Chondrocyte (in vitro differentiated cells): ENCODE measurements around the gene TEX264. TPM values are rescaled to one million over a fixed set of nuclear protein-coding genes. Genes with fewer than 3 reads are reported as not detected.

ENCODE experiments used
- DNase-seq: peaks from one replicate; pipeline ENCODE4 v3.0.0; 2021; ENCODE audit warnings: mixed read lengths, low spot score
- H3K27ac Mint-ChIP-seq: one replicate; pipeline ENCODE4 v1.8.0; 2021; ENCODE audit warnings: mild to moderate bottlenecking, moderate library complexity, mixed read lengths; ENCODE audit not compliant: unreplicated experiment
- H3K27me3 Mint-ChIP-seq: 2 replicates; pipeline ENCODE4 v1.8.0; 2021; ENCODE audit warnings: low read depth, mixed read lengths
- H3K36me3 Mint-ChIP-seq: 2 replicates; pipeline ENCODE4 v1.8.0; 2021; ENCODE audit warnings: low read depth, mixed read lengths
- H3K4me1 Mint-ChIP-seq: 2 replicates; pipeline ENCODE4 v1.8.0; 2021; ENCODE audit warnings: low read depth, mild to moderate bottlenecking, mixed read lengths
- H3K4me3 Mint-ChIP-seq: one replicate; pipeline ENCODE4 v1.8.0; 2021; ENCODE audit warnings: mild to moderate bottlenecking, moderate library complexity, mixed read lengths; ENCODE audit not compliant: unreplicated experiment
- H3K9me3 Mint-ChIP-seq: 2 replicates; pipeline ENCODE4 v1.8.0; 2021; ENCODE audit warnings: low read depth, mixed read lengths
- total RNA-seq: library from RNA; stranded (reverse); gene quantifications from 3 replicates; pipeline ENCODE4 v1.2.1, GENCODE V29; 2021
- TF ChIP-seq, protein P1 (sequence below): fragments of 200-600 bp; sonication (generic); IDR thresholded peaks from 2 replicates; pipeline ENCODE4 v1.5.0; 2021; ENCODE audit warnings: antibody characterized with exemption, mild to moderate bottlenecking, moderate library complexity

Gene TEX264
- total RNA-seq, 1 donor from 2014 or later = 45.0 TPM

DNA sequence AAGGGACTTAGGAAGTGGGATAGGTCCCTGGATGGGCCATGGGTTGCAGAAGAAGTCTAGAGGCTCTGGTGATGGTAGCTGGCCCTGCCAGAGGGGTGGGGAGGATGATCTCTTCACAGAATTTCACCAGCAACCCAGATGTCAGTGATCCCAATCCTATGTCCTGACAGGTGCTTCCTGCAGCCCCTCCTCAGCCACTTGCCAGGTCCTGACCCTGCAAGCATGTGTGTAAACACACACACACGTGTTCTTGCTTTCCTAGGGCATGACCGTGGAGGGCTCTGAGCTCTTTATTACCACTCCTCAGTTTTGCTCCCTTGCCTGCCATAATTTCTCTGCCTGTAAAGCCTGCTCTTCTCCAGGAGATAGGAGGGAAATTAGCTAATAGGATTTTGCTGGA, 12.5 kb downstream of the TEX264 start:
- DNase-seq = no peak
- peaks cover 41% of the 10 kb centered on the region for H3K4me1 Mint-ChIP-seq

DNA sequence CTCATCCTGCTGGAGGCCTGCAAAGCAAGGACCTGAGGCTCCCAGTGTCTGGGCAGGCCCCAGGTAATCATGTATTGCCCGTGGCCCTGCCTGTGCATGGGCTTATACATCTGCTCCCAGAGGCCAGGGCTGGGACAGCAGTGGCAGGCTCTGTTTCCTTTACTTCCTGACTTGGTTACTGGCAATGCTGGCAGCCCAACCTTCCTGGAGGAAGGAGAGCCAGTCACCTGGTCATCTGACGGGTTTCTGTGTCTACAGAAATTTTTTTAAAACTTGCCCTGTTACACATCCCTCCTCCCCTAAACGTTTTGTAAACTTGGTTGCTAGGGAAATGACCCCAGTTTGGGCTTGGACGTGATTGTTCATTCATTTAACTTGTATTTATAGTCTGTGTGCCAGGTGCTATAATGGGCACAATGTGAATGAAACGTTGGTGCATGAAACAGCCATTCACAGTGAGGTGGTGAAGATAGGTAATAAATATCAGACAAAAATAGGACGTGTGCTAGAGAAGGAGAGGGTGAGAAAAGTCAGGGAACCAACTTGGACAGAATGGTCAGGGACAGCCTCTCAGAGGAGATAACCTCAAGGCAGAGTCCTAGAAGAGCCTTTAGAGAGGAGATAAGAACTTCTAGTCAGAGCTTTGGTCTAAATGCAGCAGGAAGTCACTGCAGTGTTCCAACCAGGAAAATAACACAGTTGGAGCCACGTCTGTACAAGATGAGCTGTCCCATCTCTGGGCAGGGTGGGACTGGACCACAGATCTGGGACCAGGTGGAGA, 14.1 kb downstream of the TEX264 start:
- no peaks in the 10 kb centered on the region for H3K9me3 Mint-ChIP-seq
- no peaks in the 10 kb centered on the region for H3K27me3 Mint-ChIP-seq
- H3K4me1 Mint-ChIP-seq = peaks cover 41% of the 10 kb centered on the region
- H3K27ac Mint-ChIP-seq = no peak overlapping the region
- TF ChIP-seq, protein P1, sequence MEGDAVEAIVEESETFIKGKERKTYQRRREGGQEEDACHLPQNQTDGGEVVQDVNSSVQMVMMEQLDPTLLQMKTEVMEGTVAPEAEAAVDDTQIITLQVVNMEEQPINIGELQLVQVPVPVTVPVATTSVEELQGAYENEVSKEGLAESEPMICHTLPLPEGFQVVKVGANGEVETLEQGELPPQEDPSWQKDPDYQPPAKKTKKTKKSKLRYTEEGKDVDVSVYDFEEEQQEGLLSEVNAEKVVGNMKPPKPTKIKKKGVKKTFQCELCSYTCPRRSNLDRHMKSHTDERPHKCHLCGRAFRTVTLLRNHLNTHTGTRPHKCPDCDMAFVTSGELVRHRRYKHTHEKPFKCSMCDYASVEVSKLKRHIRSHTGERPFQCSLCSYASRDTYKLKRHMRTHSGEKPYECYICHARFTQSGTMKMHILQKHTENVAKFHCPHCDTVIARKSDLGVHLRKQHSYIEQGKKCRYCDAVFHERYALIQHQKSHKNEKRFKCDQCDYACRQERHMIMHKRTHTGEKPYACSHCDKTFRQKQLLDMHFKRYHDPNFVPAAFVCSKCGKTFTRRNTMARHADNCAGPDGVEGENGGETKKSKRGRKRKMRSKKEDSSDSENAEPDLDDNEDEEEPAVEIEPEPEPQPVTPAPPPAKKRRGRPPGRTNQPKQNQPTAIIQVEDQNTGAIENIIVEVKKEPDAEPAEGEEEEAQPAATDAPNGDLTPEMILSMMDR = no peak
- no peak overlapping the region for H3K4me3 Mint-ChIP-seq
- H3K36me3 Mint-ChIP-seq = peaks cover 26% of the 10 kb centered on the region
- no peak for DNase-seq

More for the DNA sequence above, 12.5 kb downstream of the TEX264 start:
- Mint-ChIP-seq H3K9me3 (no peaks in the 10 kb centered on the region), H3K27ac (no peak overlapping the region), H3K27me3 (no peaks in the 10 kb centered on the region), H3K36me3 (peaks cover 24% of the 10 kb centered on the region), H3K4me3 (no peak overlapping the region)
- TF ChIP-seq, protein P1 = no peak

DNA sequence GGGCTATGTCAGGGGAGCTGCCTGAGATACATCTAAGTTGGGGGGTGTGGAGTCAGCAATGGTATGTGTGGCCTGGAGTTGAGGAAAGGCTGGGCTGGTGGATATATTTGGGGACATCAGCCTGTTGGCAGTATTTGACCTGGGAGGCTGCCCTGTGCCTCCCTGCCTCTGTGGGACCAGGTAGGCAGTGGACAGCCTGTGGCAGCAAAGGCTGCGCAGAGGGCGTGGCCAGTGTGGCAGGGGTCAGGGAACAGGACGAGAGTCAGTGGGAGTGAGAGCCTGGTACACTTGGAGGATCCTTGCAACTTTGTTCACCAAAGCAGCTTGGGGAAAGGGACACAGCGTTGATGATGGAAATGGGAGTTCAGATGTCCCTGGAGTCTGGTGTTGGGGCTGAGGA, 15.0 kb downstream of the TEX264 start:
- Mint-ChIP-seq H3K36me3 (peaks cover 26% of the 10 kb centered on the region), H3K4me1 (peaks cover 39% of the 10 kb centered on the region), H3K27ac (peak overlapping the region; percentile 70), H3K4me3 (no peak overlapping the region), H3K9me3 (no peaks in the 10 kb centered on the region), H3K27me3 (no peaks in the 10 kb centered on the region)
- DNase-seq = no peak
- TF ChIP-seq, protein P1 = no peak

DNA sequence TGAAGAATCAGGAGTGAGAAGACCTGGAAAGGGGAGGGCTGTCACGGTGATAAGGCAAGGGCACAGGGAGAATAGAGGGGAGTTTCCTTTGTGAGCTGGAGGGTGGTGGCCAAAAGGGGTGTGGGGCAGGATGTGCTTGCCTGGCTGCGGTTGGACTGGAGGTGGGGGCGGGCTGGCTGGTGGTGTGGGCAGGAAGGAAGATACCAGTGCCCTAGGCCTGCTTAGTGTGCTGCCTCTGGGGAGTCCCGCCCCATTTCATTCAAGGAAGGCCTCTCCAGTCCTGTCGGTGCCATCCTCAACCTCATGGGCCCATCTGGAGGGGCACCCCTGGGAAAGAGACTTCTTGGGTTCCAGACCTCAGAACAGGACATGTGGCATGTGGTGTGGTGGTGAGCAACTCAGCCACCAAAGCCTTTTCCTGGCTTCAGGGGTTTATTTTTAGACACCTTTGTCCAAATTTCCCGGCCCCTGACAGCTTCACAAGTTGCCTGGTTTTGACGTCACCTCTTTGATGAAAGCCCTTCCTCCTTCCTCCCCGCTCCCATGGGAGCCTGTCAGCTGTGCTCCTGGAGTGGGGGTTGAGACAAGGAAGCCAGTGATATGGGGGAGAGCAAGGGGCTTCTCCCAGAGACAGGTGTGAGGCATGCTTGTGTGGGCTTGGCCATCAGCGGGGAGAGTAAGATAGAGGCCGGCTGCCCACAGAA, 15.6 kb downstream of the TEX264 start:
- H3K27me3 Mint-ChIP-seq = no peaks in the 10 kb centered on the region
- H3K4me1 Mint-ChIP-seq = peaks cover 33% of the 10 kb centered on the region
- DNase-seq = no peak
- no peaks in the 10 kb centered on the region for H3K9me3 Mint-ChIP-seq
- no peak overlapping the region for H3K4me3 Mint-ChIP-seq
- H3K27ac Mint-ChIP-seq = peak overlapping the region; percentile 70
- H3K36me3 Mint-ChIP-seq = peaks cover 24% of the 10 kb centered on the region
- TF ChIP-seq, protein P1 = no peak

DNA sequence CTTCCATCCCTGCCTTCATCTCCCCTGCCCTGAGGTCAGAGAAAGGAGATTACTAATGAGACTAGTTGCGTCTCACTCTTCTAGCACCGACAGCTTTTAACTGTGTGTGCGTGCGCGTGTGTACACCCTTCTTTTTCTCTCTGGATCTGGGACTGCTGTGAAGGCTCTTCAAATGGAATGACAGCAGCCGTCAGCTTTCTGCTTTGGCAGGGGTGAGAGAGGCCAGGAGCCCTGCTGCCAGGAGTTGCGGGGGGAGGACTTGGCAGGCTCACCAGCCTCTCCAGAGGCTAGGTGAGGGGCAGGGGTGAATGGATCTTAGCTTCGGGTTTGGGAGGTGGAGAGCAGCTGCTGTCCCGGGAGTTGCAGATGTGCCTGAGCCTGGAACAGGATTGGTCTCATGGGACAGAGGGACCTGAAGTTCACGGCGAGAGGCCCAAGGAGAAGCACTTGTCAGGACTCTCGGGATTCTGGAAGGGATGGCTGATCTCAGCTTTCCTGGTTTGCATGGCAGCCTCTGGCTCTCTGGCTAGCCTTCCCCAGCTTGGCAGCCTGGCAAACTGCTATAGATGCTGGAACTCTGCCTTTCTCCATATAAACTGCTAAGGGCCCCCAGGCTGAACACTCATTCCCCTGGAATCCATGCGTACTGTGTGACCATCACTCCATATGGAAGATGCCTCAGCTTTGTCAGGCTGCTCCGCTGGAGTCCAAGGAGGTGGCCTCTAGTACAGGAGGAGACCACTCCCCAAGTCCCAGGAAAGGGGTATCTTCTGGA, 16.6 kb downstream of the TEX264 start:
- Mint-ChIP-seq H3K27ac (peak overlapping the region; percentile 38), H3K9me3 (no peaks in the 10 kb centered on the region)

More for the DNA sequence above, 16.6 kb downstream of the TEX264 start:
- H3K36me3 Mint-ChIP-seq = peaks cover 22% of the 10 kb centered on the region
- TF ChIP-seq, protein P1 = no peak
- H3K4me3 Mint-ChIP-seq = no peak overlapping the region
- H3K27me3 Mint-ChIP-seq = no peaks in the 10 kb centered on the region
- peaks cover 27% of the 10 kb centered on the region for H3K4me1 Mint-ChIP-seq
- no peak for DNase-seq
